ENCODE measurements around the gene RBM6.
A peak's percentile ranks its signal among the peaks of the same experiment; 100 is the strongest.

RBM6 gene

DNA sequence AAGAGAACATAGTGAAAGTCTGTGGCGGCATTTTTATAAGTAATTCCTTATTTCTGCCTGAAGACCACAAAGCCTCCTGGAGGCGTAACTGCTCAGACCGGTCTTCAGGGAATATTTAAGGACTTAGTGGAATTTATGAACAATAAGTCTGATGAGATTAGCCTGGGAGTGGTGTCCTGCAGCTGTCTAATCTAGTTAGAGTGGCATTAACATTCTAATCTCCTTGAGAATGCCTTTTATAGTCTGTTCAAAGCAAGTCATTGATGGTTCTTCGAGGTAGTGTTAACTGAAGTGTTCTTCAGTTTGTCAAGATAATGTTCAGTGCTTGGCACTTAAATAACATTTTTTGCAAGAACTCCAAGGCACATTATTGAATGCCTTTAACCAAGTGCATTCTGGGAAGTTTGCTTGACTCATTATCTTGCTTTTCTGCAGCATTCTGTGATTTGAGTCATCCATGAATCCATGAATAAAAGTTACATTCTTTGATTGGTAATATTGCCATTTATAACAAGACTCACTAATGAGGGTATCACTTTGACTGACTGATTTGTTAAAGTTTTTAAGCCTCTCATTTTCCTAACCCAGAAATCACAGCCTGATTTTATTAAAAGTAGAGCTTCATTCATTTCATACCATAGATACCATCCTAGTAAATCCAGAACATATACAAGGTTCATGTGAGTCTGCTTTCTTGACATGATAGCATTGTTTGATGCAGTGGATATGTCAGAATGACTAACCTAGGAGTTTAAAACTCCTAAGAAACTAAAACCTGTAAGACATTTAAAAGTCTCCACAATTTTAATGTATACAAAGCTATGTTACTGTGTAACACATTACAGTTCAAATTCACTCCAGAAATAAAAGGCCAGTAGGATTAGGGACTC lies 161.3 kb downstream of the RBM6 start:
- no peak for DNase-seq

DNA sequence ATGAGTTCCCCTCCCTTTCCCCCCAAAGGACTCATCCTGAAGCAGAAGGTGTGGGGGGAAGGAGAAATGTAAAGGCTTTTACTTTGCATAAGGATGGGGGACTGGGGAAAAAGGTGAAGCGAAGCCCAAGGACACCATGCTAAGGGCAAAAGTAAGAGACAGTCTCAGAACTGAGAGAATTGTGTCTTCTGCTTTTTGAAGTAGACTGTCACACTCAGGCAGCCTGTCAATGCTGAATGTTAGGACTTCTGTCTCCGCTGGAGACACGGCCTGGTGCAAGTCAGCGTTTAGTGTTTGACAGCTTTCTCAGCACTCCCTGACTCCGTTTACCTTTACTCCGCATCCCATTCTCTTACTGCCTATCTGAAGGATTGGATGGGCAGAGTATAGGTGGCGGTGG lies 162.6 kb downstream of the RBM6 start:
- DNase-seq = no peak

DNA sequence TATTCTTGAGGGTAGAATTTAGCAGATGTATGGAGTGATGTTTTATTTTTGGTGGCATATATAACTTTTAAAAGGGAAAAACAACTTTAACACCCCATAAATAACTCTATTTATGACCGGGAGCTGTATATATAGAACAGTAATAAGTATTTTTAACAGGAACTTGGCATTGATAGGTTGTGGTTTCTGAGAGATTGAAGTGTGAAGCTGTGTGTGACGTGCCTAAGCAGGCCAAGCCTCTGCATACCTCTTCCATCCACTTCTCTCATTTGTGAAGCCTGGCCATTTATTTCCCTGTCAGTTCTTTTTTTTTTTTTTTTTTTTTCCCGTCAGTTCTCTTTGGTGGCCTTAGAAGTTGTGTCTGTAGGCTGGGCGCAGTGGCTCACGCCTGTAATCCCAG lies 171.8 kb downstream of the RBM6 start:
- DNase-seq = no peak

DNA sequence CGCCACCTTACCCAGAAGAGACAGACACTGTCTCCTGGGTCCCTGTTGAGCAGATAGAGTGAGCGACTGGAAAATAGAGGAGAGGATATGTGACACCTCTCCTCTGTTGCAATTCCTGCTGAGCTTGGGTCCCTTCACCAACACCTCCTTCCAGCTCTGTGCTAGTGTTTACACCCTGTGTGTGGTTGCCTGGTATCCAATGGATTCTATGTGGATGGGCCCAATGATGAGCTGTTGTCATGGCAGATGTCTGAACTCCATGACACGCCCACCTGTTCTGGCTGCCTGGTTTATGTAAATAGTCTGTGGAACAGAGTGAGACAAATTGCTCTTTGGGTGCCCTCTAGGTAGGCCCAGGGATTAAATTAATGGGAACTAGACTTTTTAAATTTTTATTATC lies 172.5 kb downstream of the RBM6 start:
- DNase-seq = no peak

DNA sequence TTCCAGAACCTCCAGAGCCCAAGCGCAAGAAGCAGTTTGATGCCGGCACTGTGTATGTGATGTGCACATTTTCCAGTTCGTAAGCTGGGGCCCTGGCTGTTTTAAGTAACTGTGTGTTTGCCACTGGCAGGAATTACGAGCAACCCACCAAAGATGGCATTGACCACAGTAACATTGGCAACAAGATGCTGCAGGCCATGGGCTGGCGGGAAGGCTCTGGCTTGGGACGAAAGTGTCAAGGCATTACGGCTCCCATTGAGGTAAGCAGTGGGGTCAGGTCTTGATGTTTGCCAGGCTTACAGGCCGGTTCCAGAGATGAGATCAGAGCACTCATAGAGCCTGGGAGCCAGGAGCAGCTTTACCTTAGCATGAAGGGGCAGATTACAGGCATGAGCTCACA lies 177.2 kb downstream of the RBM6 start:
- DNase-seq = no peak

DNA sequence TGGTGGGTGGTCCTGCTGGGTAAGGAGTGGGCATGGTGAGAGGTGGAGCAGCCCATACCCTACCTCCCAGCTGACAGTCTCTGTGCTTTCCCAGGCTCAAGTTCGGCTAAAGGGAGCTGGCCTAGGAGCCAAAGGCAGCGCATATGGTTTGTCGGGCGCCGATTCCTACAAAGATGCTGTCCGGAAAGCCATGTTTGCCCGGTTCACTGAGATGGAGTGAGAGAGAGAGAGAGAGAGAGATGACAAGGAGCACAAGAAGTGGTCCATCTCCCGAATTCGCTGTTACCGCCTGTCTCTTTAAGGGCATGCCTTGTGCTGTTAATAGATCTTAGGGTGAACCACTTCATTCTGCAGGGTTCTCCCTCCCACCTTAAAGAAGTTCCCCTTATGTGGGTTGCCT lies 178.3 kb downstream of the RBM6 start:
- no peak for DNase-seq

DNA sequence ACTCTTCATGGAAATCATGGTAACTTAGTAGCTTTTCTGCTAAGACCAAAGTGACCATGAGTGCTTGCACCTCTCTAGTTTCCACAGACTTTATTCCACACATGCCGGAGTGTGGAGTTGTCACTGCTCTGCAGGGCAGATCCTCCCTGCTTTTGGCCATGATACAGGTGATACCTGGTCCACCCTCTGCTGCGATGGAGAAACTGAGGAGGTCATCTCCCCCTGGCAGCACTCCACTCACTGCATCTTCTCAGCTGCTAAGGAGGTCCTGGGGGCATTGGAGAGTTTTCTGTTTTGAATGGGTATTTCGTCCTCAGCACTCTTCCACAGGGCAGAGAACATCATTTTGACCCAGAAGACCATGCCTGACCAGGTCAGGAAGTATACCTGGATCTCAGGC lies 179.8 kb downstream of the RBM6 start:
- no peak for DNase-seq

DNA sequence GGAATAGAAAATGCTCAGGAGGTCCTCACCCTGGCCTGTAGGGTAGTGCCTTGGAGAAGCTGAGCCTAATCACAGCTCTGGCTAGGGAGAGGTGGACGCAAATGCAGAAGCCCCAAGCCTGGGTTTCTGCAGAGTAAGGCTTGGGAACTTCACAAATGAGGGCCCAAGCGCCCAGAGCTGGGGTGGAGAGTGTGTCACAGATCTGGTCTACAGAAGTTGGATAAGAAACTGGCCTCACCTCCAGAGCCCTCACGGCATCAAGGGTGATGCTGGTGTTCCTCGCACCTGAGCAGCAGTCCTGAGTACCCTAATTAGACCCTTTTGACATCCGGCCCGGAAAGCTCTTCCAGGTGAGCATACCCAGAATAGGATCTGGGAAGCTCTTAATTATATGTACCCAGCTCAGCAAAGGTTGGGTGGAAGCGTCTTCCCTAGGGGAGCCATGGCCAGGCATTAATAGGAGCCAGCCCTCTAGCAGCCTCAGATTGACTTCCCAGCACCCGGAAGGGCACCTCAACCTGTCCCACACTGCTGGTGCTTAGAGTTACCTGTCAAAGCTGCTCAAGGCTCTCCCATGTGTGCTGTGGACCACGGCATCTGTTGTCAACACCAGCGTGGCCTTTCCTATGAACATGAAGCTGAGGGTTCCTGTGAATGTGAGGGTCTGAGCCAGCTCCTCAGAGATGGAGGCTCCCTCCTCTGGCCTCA lies 180.6 kb downstream of the RBM6 start:
- DNase-seq = no peak

DNA sequence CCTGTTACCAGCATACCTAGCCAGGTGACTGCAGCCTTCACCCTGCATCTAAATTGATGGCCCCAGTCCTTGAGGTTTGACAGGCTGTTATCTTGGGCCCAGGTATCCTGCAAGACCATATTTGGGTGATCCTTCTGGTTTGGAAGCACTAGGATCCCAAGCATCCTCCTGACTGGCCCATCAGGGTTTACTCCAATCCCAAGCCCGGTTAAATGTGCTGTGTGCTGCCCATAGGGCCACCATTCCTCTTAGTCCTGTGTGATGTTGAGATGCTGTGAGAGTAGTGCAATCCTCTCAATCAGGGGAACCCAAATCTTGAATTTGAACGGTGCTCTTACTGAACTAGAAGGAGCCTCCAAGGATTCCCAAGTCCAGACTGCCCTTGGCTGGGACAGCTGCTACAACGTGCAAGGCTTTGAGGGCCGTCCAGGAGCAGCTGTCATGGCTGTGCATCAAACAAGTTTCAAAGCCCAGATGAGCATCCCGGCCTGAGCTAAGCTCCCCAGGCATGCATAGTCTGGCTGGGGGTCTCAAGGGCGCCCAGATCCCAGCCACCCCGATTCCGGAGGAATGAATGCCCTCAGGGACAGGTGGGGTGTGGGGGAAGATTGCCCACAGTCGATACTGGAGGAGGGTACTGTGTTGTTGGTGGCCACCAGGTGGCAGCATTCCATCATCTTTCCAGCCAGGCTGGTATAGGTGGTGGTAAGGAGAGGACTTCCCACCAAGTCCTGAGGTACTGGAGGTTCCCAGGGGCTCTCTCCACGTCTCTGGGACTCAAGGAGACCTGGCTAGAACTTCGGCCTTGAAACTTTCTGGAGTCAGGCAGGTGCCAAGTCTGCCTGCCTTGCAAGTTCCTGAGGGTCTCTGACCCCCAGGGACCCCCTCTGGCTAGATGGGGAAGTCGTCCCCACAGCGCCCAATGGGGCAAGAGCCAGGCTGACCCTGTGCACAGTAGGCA lies 181.4 kb downstream of the RBM6 start:
- peak; percentile 66 for DNase-seq

DNA sequence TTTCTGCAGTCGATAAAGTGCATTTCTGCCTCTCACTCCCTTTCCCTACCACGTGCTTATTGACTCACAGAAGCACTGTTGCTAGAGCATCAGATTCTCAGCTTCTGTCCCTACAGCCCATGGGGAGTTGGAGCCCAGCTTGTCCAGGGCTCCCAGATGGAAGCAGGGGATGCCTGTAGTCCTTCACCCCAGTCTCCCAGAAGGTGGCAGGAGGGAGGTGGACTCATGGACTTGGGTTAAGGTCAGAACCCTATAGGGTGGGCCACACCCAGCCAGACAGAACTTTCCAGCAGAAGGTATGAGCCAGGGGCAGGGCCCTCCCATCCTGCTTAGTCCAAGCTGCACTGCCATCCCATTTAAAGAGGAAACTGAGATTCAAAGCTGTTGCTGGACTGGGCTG lies 182.1 kb downstream of the RBM6 start:
- DNase-seq = no peak

DNA sequence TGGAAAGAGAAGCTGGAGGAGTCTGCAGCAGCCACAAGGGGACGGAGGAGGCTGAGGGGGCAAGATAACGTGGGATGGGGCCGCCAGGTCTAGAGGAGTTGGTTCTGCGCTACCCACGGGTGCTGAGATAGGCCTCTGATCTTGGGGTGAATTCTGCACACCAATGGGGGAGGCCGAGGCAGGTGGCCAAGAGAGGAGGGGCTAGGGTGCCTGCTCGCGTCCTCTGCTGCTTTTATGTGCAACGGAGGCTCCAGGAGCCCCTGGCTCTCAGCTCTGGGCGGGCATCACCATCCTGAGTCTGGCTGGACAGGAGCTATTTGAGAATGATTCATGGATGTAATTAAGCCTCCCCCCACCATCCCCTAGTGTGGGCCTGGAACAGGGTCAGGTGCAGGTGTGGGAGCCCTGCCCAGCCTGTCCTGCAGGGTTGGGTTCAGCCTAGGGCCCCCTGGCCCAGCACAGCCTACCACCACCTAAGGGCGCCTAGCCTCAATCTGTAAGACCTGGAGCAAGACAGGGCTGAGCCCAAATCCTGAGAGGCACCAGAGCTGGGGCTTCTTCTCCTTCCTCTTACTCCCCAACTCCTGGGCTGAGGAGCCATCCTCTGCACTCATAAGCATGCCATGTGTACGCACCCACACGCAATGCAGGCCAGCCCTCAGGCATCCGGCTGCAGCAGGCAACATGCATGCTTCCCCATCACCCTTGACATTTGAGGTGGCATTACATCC lies 182.9 kb downstream of the RBM6 start:
- DNase-seq = no peak

DNA sequence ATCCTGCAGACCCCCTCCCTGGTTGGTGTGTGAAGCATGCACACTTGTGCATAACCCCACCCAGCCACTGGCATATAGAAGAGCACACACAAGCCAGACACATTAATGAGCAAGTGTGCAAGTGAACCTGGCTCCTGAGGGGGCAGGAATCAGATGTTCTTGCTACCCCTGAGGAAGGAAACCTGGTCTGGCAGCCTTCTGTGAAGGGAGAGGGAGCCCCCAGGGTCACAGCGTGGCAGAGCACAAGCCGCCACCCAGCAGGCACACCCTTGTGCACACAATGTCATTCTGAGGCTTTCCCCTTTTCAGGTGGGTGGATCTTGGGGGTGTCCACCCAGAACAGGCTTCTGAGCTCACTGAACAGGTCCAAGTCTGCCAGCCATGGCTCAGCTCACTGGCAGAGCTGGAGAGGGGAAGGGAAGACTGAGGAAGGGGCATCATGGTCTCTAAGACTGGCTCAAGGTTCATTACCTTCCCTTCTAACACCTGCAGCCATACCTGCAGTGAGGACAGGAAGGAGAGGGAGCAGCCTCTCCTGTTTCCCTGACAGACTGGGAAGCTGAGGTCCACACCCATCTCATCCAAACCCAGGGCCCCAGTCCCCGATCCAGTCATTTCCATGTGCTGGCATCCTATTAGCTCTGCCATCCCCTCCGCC lies 183.6 kb downstream of the RBM6 start:
- no peak for DNase-seq

DNA sequence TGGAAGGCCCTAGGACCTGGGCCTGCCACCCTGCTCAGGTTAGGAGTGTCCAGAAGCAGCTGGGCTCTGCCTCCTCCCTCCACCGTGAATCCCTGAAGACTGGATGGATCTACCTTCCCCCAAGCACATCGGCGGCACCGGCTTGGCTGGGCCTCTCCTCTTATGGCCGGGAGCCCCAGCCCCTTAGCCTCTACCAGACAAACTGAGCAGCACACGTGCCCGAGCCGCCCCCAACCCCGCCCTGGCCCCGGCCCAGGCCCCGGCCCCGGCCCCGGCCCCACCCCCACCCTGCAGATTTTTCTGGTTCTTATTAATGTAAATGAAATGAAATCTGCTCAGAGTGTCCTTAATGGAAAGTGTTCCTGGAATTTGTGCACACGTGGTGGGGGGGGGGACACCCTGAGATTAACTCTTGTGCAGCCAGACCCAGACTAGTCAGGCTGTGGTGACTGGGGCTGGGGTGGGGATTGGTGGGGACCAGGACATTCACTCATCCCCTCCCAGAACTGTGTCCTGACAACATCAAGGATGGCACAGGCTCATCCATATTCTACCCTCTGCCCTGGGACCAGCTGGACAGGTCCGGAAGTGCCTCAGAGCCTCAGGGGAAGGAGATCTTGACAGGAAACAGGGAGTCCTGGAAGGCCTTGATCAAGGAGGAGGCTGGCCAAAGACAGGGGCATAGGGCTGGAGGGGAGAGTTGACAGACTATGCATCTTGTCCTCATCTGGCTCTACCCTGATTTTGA lies 184.3 kb downstream of the RBM6 start:
- DNase-seq = no peak

DNA sequence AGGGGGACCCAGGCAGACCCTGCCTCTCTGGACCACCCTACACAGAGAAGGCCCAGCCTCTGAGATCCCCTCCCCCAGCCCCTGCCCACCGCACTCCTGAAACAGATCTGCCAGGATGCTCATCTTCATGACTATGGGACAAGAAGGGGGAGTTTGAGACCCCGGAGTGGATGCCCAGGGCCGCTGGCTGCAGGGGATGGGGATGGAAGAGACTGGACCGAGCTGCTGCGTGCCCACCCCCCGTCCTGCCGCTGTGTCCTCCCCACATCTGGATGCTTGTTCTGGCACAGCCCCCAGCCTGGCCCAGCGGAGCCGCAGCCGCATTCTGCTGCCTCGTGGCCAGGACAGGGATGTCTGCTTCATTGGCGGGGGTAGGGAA lies 184.8 kb downstream of the RBM6 start:
- no peak for DNase-seq

DNA sequence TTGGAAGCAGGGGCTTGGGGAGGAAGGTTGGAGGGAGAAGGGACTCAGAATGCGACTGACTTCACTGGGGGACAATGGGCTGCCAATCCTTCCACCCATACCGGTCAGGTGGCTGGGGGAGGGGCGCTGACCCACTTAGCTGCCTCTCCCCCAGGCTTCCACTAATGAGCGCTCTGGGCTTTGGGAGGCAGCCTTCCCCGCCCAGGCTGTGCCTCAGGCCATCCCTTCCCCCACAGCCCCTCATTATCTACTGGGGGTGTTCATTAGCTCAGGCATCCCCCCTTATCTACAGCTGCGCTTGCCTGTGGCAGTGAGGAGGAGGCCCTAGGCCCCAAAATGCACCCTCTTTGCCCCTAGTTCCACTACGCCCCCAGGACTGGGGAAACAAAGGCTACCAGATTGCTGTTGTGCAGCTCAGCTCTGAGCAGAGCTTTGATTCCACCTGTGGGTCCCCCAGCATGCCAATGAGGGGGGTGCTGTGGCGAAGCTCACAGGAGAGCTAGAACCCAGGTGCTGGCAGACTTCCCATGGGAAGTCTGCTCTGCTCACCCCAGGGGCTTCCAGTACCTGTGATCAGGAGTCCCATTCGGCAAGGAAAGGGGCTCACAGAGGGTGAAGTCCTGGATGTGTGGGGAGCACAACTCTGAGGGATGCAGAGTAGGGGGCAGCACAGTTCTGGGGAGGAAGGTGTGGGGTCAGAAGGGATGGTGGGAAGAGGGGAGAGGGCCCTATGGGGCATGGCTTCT lies 185.8 kb downstream of the RBM6 start:
- no peak for DNase-seq

DNA sequence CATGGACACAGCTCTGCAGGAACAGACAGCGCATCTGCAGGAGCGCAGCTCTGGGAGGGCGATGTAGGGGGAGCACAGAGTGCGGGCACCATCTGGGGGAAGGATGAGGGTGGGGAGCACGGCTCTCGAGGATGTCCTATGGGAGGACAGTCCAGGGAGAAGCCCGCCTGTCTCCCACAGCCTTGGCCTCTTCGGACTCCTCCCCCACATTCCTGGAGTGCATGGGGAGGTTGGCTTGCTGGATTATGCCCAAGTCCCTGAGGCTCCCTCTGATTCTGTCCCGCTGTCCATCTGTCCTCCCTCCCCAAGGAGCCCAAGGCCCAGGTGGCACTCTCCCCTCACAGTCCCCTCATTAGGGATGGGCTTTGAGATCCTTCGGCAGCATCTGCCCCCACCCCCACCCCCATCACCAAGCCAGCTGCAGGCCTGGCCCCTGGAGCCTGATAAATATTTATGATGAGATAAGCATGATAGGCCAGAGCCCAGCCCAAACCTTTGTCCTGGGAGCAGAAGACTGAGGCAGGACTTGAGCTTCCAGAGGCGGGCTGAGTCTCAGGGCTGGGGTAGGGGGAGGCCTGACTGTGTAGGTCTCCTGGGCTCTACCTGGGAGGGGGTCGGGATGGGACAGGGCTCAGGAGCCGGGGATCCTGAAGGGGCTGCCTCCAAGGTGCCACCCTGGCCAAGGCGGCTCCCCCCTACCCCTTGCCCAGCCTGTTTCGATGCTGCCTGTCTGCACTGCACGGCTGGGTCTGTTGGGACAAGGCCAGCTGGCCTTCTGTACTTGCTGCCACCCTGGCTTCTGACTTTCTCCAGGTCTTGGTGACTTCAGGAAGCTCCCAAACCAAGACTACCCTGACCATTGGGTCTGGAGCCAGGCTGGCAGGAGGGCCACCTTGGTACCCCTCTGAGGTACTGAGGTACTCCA lies 186.6 kb downstream of the RBM6 start:
- DNase-seq = no peak

Measured in CD4-positive, alpha-beta T cell treated with Interleukin-15 for 1 hour (primary cell).